Gastrocnemius medialis (tissue), 4 donors: ENCODE measurements around the gene SAMD3. TPM values are rescaled to one million over a fixed set of nuclear protein-coding genes. Genes with fewer than 3 reads are reported as not detected.
"Not testable (repeated sequence)": the region's sequence is repeated elsewhere in the genome, so short reads cannot be mapped to it uniquely, and the experiment has no call there.

ENCODE experiments used
- ATAC-seq, 2 donors: fragments of 150-250 bp; one replicate each; pipeline ENCODE4 v1.9.1; 2016
- DNase-seq, 2 donors: peaks; one replicate each; pipeline ENCODE4 v3.0.0-alpha.2; 2019
- H3K27ac ChIP-seq, 4 donors: fragments of 200-600 bp; sonication (generic); 1 replicate in 1 of 4; 2 replicates in 3 of 4; pipeline ENCODE4 v1.5.1; 2016 to 2018; ENCODE audit warnings: mild to moderate bottlenecking in 2 of 4, moderate library complexity in 1 of 4
- H3K27me3 ChIP-seq, 3 donors: fragments of 200-600 bp; sonication (generic) in 2 of 3; 1 replicate in 1 of 3; 2 replicates in 2 of 3; pipeline versions ENCODE4 v1.5.1 to v1.6.0; 2016 to 2019; ENCODE audit warnings: mild to moderate bottlenecking in 1 of 3, moderate library complexity in 1 of 3
- H3K36me3 ChIP-seq, 2 donors: fragments of 200-600 bp; sonication (generic) in 1 of 2; one replicate each; pipeline ENCODE4 v1.5.1; 2017 to 2018
- H3K4me1 ChIP-seq, 2 donors: fragments of 200-600 bp; sonication (generic) in 1 of 2; one replicate each; pipeline ENCODE4 v1.5.1; 2016 to 2017; ENCODE audit warnings: mild to moderate bottlenecking in 2 of 2
- H3K4me3 ChIP-seq, 4 donors: fragments of 200-600 bp; sonication (generic) in 3 of 4; 1 replicate in 1 of 4; 2 replicates in 3 of 4; pipeline ENCODE4 v1.5.1; 2016 to 2019; ENCODE audit warnings: mild to moderate bottlenecking in 2 of 4
- H3K9me3 ChIP-seq, 3 donors: fragments of 200-600 bp; sonication (generic) in 2 of 3; 1 replicate in 1 of 3; 2 replicates in 2 of 3; pipeline ENCODE4 v1.5.1; 2016 to 2019
- POLR2A ChIP-seq, 2 donors: fragments of 450-650 bp; IDR thresholded peaks; one replicate each; pipeline ENCODE4 v1.6.1; 2017; ENCODE audit warnings: antibody characterized with exemption in 2 of 2, mild to moderate bottlenecking in 2 of 2, moderate library complexity in 2 of 2
- in situ Hi-C, 4 donors: fragments of 200-750 bp; cut with MboI; loops; one replicate each; pipeline versions ENCODE4 v1.15.0 to v1.8.0; 2017; ENCODE audit warnings: low sequenced_read_pairs in 4 of 4
- intact Hi-C: fragments of 100-400 bp; cut with DNase I; formaldehyde crosslinking; loops from one replicate; pipeline ENCODE4 v1.15.1; 2023; ENCODE audit warnings: low total_unique reads
- total RNA-seq, 4 donors: library from RNA; depleted of rRNA; stranded (reverse); fragments of >200 nt; gene quantifications; one replicate each; pipeline versions ENCODE4 v1.1.0 to v1.2.3, GENCODE V29; 2016
- TF ChIP-seq, protein P1 (sequence below), 5 experiments: fragments of 450-650 bp in 3 of 5; fragments of 200-600 bp in 2 of 5; sonication (generic) in 2 of 5; IDR thresholded peaks in 4 of 5; conservative IDR thresholded peaks in 1 of 5; 1 replicate in 4 of 5; 2 replicates in 1 of 5; pipeline ENCODE4 v1.5.1; 2016 to 2019; ENCODE audit warnings: antibody characterized with exemption in 5 of 5, mild to moderate bottlenecking in 3 of 5, moderate library complexity in 3 of 5

The SAMD3 gene
- total RNA-seq, 4 donors from 2014 or later = not detected

DNA sequence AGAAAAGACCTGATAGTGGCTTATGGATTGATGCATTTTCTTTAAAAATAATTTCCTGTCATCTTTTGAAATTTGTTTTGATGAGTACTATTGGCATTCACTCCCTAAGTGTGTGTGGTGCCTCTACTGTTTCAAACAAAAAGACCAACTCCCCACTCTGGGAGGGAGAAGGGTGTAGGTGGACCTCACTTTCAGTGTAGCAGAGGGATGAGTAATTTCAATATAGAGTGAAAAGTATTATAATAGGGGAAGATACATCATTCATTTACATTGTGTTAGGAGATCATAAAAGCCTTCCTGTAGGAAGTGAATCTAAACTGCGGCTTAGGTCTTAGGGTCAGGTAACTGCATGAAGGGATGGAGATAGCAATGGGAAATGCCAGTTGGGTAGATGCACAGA is 46.4 kb downstream of the SAMD3 start:
- no peak for TF ChIP-seq POLR2A (IDR thresholded peaks at IDR 0.05)
- TF ChIP-seq, protein P1, sequence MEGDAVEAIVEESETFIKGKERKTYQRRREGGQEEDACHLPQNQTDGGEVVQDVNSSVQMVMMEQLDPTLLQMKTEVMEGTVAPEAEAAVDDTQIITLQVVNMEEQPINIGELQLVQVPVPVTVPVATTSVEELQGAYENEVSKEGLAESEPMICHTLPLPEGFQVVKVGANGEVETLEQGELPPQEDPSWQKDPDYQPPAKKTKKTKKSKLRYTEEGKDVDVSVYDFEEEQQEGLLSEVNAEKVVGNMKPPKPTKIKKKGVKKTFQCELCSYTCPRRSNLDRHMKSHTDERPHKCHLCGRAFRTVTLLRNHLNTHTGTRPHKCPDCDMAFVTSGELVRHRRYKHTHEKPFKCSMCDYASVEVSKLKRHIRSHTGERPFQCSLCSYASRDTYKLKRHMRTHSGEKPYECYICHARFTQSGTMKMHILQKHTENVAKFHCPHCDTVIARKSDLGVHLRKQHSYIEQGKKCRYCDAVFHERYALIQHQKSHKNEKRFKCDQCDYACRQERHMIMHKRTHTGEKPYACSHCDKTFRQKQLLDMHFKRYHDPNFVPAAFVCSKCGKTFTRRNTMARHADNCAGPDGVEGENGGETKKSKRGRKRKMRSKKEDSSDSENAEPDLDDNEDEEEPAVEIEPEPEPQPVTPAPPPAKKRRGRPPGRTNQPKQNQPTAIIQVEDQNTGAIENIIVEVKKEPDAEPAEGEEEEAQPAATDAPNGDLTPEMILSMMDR (IDR thresholded peaks at IDR 0.05 in 4 of 5, conservative IDR thresholded peaks at IDR 0.05 in 1 of 5) = no peak
- no peaks in the 10 kb centered on the region for H3K9me3 ChIP-seq
- in situ Hi-C loops (no loop called here), intact Hi-C loops (no loop called here)
- ATAC-seq (no peak), DNase-seq (no peak)
- no peak overlapping the region for H3K27ac ChIP-seq
- no peaks in the 10 kb centered on the region for H3K4me1 ChIP-seq
- no peaks in the 10 kb centered on the region for H3K36me3 ChIP-seq
- no peak overlapping the region for H3K4me3 ChIP-seq
- H3K27me3 ChIP-seq = no peaks in the 10 kb centered on the region

DNA sequence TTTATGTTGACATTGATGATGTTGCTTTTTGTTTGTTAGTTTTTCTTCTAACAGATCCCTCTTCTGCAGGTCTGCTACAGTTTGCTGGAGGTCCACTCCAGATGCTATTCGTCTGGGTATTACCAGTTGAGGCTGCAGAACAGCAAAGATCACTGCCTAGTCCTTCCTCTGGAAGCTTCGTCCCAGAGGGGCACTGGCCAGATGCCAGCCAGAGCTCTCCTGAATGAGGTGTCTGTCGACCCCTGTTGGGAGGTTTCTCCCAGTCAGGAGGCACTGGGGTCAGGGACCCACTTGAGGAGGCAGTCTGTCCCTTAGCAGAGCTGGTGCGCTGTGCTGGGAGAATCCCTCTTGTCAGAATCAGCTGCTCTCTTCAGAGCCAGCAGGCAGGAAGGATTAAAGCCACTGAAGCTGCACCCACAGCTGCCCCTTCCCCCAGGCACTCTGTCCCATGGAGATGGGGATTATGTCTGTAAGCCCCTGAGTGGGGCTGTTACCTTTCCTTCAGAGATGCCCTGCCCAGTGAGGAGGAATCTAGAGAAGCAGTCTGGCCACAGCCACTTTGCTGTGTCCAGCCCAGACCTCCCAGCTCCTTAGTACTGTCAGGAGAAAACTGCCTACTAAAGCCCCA is 49.3 kb downstream of the SAMD3 start:
- H3K27me3 ChIP-seq, H3K9me3 ChIP-seq, H3K4me1 ChIP-seq, H3K27ac ChIP-seq, H3K36me3 ChIP-seq, in situ Hi-C loops, intact Hi-C loops, H3K4me3 ChIP-seq, ATAC-seq, DNase-seq: not testable (repeated sequence)

DNA sequence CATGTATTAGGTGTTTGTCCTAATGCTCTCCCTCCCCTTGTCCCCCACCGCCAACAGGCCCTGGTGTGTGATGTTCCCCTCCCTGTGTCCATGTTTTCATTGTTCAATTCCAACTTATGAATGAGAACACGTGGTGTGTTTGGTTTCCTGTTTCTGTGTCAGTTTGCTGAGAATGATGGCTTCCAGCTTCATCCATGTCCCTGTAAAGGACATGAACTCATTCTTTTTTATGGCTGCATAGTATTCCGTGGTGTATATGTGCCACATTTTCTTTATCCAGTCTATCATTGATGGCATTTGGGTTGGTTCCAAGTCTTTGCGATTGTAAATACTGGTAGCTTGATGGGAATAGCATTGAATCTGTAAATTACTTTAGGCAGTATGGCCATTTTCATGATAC is 52.6 kb downstream of the SAMD3 start:
- DNase-seq, H3K27me3 ChIP-seq, in situ Hi-C loops, H3K36me3 ChIP-seq, H3K4me3 ChIP-seq, H3K9me3 ChIP-seq, intact Hi-C loops, ATAC-seq, H3K27ac ChIP-seq, H3K4me1 ChIP-seq: not testable (repeated sequence)

DNA sequence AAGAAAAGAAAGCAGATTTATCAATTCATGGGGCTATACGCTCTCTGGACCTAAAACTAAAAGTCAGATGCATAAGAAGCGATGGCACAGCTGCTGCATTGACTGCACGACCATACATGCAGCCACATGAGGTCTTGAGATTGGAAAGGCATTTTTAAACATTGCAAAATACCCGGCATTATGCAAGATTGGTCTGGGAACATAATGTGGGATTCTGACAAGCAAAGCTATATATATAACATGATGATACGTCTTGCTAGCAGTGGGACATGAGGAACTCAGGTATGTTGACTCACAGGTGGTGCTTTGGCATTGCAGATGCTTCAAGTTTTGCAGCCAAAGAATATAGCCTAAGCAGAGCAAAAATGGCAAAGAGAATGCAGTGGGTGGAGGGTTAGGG is 55.1 kb downstream of the SAMD3 start:
- Histone ChIP-seq H3K4me1 (no peaks in the 10 kb centered on the region), H3K36me3 (no peaks in the 10 kb centered on the region), H3K9me3 (no peaks in the 10 kb centered on the region), H3K27me3 (no peaks in the 10 kb centered on the region), H3K27ac (no peak overlapping the region), H3K4me3 (no peak overlapping the region)
- TF ChIP-seq, protein P1 (IDR thresholded peaks at IDR 0.05 in 4 of 5, conservative IDR thresholded peaks at IDR 0.05 in 1 of 5) = no peak
- TF ChIP-seq POLR2A (IDR thresholded peaks at IDR 0.05) = no peak
- no peak for ATAC-seq
- in situ Hi-C loops = no loop called here
- intact Hi-C loops = no loop called here
- DNase-seq = no peak

DNA sequence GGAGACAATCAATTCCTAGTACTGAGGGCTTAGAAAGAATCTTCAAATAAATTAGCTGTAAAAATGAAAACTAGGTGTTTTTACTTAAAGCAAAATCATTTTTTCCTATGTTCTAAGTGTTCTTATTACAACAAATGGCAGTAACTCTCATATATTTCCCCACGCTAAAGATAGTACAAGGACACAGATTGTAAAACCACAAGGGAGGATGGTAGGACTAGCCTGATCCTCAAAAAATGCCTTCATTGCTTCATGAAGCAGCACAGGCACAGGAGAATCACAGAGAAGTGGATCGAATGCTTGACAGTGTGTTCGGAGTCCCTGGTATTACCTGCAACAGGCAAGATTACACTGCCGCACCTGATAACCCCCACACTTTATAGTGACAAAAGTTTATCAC is 58.5 kb downstream of the SAMD3 start:
- H3K27me3 ChIP-seq = no peaks in the 10 kb centered on the region
- no peaks in the 10 kb centered on the region for H3K4me1 ChIP-seq
- H3K4me3 ChIP-seq = no peak overlapping the region
- in situ Hi-C loops (no loop called here), intact Hi-C loops (no loop called here)
- DNase-seq (no peak), ATAC-seq (no peak)
- no peaks in the 10 kb centered on the region for H3K9me3 ChIP-seq
- no peaks in the 10 kb centered on the region for H3K36me3 ChIP-seq
- no peak overlapping the region for H3K27ac ChIP-seq
- TF ChIP-seq POLR2A (IDR thresholded peaks at IDR 0.05) = no peak
- TF ChIP-seq, protein P1 (IDR thresholded peaks at IDR 0.05 in 4 of 5, conservative IDR thresholded peaks at IDR 0.05 in 1 of 5) = no peak

DNA sequence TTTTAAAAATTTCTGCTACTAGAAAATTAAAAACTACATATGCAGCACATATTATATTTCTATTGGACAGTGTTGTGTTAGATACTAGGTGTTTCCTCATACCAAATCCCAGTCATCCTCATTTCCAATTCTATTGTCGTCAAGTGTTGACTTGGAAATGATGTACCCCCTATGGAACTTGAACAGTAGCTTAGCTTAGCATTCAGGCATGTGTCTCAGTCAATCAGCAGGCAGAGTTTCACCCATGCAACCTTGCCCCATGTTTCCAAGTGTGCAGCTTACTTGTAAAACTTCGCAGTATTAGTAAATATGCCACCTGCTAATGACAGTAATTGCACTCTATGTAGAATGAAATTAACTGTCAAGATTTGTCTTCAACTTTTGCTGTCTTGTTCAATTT is 59.5 kb downstream of the SAMD3 start:
- Histone ChIP-seq H3K36me3 (no peaks in the 10 kb centered on the region), H3K4me1 (no peaks in the 10 kb centered on the region), H3K27me3 (no peaks in the 10 kb centered on the region), H3K4me3 (no peak overlapping the region), H3K9me3 (no peaks in the 10 kb centered on the region), H3K27ac (no peak overlapping the region)
- ATAC-seq = no peak
- no peak for DNase-seq
- intact Hi-C loops = no loop called here
- no peak for TF ChIP-seq POLR2A (IDR thresholded peaks at IDR 0.05)
- TF ChIP-seq, protein P1 (IDR thresholded peaks at IDR 0.05 in 4 of 5, conservative IDR thresholded peaks at IDR 0.05 in 1 of 5) = no peak
- in situ Hi-C loops = no loop called here
